Upper lobe of left lung (tissue), 4 donors: Measurements from ENCODE around the gene SHROOM4.

Experiments used
- EP300 ChIP-seq, 4 donors: sonication (generic); formaldehyde crosslinking; IDR thresholded peaks; one replicate each; pipeline ENCODE4 v1.5.1; 2017; ENCODE audit warnings: antibody characterized with exemption in 4 of 4, control low read depth in 2 of 4
- POLR2A ChIP-seq, 4 donors: fragments of 450-650 bp; IDR thresholded peaks; one replicate each; pipeline ENCODE4 v1.5.1; 2016 to 2017; ENCODE audit warnings: antibody characterized with exemption in 4 of 4, mild to moderate bottlenecking in 2 of 4
- POLR2AphosphoS5 ChIP-seq, 2 donors: sonication (generic); formaldehyde crosslinking; IDR thresholded peaks; one replicate each; pipeline ENCODE4 v1.5.1; 2017; ENCODE audit warnings: antibody characterized with exemption in 2 of 2
- TF ChIP-seq, protein P1 (sequence below), 6 experiments: fragments of 450-650 bp in 4 of 6; fragments of 200-600 bp in 2 of 6; sonication (generic) in 2 of 6; IDR thresholded peaks; one replicate each; pipeline ENCODE4 v1.5.1; 2016 to 2019; ENCODE audit warnings: antibody characterized with exemption in 6 of 6

DNA sequence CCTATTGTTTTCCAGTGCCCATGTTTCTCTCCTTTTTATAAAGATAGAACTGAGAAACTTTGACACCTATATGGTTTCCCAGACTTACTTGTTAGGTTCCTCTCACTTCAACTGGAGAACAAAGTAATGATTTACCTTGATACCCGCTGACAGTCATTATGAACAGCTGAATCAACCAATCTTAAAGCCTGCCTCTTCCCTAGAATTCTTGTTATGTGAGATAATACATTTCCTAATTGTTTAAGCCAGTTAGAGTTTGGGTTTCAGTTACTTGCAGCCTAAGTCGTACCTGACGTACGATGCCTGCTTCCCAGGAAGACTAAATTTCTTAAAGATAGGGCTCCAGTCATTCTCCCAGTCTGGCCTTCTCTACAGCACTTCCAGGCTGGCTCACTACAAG is 97.3 kb downstream of the SHROOM4 start:
- TF ChIP-seq POLR2AphosphoS5 (IDR thresholded peaks at IDR 0.05) (no peak), POLR2A (IDR thresholded peaks at IDR 0.05) (no peak), EP300 (IDR thresholded peaks at IDR 0.05) (no peak)
- TF ChIP-seq, protein P1, sequence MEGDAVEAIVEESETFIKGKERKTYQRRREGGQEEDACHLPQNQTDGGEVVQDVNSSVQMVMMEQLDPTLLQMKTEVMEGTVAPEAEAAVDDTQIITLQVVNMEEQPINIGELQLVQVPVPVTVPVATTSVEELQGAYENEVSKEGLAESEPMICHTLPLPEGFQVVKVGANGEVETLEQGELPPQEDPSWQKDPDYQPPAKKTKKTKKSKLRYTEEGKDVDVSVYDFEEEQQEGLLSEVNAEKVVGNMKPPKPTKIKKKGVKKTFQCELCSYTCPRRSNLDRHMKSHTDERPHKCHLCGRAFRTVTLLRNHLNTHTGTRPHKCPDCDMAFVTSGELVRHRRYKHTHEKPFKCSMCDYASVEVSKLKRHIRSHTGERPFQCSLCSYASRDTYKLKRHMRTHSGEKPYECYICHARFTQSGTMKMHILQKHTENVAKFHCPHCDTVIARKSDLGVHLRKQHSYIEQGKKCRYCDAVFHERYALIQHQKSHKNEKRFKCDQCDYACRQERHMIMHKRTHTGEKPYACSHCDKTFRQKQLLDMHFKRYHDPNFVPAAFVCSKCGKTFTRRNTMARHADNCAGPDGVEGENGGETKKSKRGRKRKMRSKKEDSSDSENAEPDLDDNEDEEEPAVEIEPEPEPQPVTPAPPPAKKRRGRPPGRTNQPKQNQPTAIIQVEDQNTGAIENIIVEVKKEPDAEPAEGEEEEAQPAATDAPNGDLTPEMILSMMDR (IDR thresholded peaks at IDR 0.05), result no peak
